ACHN (cell line): Measurements from ENCODE around the gene LYRM9.
"Not testable (repeated sequence)": the region's sequence is repeated elsewhere in the genome, so short reads cannot be mapped to it uniquely, and the experiment has no call there.

Source experiments
- DNase-seq: peaks from one replicate; pipeline ENCODE4 v3.0.0-alpha.2; 2015
- in situ Hi-C: cut with HindIII; loops from 2 replicates; pipeline ENCODE4 v1.10.0; 2017; ENCODE audit warnings: low sequenced_read_pairs, low pct_ligation_motif_present, low pct_unique_long_range_greater_than_20kb

The LYRM9 gene

GRCh38 chr17:27912299-27912698 is 19.1 kb upstream of the LYRM9 start:
- in situ Hi-C loops, DNase-seq: not testable (repeated sequence)

- DNase-seq: no peak
- in situ Hi-C loops: no loop called here
Measured at GRCh38 chr17:27907976-27908558, 14.9 kb upstream of the LYRM9 start.

GRCh38 chr17:27906623-27907022 is 13.5 kb upstream of the LYRM9 start:
- DNase-seq: no peak
- in situ Hi-C loops: no loop called here

- DNase-seq: no peak
- in situ Hi-C loops: no loop called here
Measured at GRCh38 chr17:27906226-27906580, 13.0 kb upstream of the LYRM9 start.

- in situ Hi-C loops: no loop called here
- DNase-seq: no peak
Measured at GRCh38 chr17:27905447-27906225, 12.5 kb upstream of the LYRM9 start.

- in situ Hi-C loops: no loop called here
- no peak for DNase-seq
Measured at GRCh38 chr17:27904534-27905446, 11.6 kb upstream of the LYRM9 start.

- in situ Hi-C loops: no loop called here
- no peak for DNase-seq
Measured at GRCh38 chr17:27904114-27904513, 10.9 kb upstream of the LYRM9 start.

GRCh38 chr17:27899525-27899924 is 6.4 kb upstream of the LYRM9 start:
- in situ Hi-C loops: no loop called here
- DNase-seq: no peak

- in situ Hi-C loops: no loop called here
- DNase-seq: no peak
Measured at GRCh38 chr17:27898096-27898495, 4.9 kb upstream of the LYRM9 start.

- in situ Hi-C loops: no loop called here
- DNase-seq: peak; percentile 16
Measured at GRCh38 chr17:27896701-27897100, 3.5 kb upstream of the LYRM9 start.

- in situ Hi-C loops: no loop called here
- no peak for DNase-seq
Measured at GRCh38 chr17:27895940-27896535, 2.9 kb upstream of the LYRM9 start.

GRCh38 chr17:27895123-27895895 is 2.1 kb upstream of the LYRM9 start:
- in situ Hi-C loops: no loop called here
- DNase-seq: no peak

- in situ Hi-C loops: no loop called here
- DNase-seq: no peak
Measured at GRCh38 chr17:27893841-27894503, 807 bp upstream of the LYRM9 start.

- in situ Hi-C loops: no loop called here
- DNase-seq: no peak
Measured at GRCh38 chr17:27892542-27892865, 661 bp downstream of the LYRM9 start.

GRCh38 chr17:27891841-27892240 is 1.3 kb downstream of the LYRM9 start:
- in situ Hi-C loops: no loop called here

GRCh38 chr17:27889711-27890251 is 3.4 kb downstream of the LYRM9 start:
- no peak for DNase-seq
- in situ Hi-C loops: no loop called here

More at GRCh38 chr17:27891841-27892240, 1.3 kb downstream of the LYRM9 start:
- no peak for DNase-seq

- peak; percentile 78 for DNase-seq
- in situ Hi-C loops: no loop called here
Measured at GRCh38 chr17:27888945-27889344, 4.2 kb downstream of the LYRM9 start.

- in situ Hi-C loops: no loop called here
- DNase-seq: peak; percentile 41
Measured at GRCh38 chr17:27888067-27888466, 5.1 kb downstream of the LYRM9 start.
